Measurements from ENCODE around the gene GAPT.
A peak's percentile ranks its signal among the peaks of the same experiment; 100 is the strongest.

The GAPT gene

GRCh38 chr5:58491216-58491892 is at the start of gene GAPT:
Gene GAPT, plus strand, starts transcription at chr5:58491435. Its CDS starts 3,102 bp downstream, at chr5:58494537.
- DNase-seq (ENCODE audit: low spot score) = no peak

- DNase-seq (ENCODE audit: low spot score) = no peak
Measured at GRCh38 chr5:58444805-58445204, 46.4 kb upstream of the GAPT start.

DNA sequence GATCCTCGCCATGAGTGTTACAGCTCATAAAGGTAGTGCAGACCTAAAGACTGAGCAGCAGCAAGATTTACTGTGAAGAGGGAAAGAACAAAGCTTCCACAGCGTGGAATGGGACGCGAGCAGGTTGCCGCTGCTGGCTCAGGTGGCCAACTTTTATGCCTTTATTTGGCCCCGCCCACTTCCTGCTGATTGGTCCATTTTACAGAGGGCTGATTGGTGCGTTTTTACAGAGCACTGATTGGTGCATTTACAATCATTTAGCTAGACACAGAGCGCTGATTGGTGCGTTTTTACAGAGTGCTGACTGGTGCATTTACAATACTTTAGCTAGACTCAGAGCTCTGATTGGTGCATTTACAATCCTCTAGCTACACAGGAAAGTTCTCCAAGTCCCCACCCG is 45.2 kb upstream of the GAPT start:
- no peak for DNase-seq (ENCODE audit: low spot score)

DNA sequence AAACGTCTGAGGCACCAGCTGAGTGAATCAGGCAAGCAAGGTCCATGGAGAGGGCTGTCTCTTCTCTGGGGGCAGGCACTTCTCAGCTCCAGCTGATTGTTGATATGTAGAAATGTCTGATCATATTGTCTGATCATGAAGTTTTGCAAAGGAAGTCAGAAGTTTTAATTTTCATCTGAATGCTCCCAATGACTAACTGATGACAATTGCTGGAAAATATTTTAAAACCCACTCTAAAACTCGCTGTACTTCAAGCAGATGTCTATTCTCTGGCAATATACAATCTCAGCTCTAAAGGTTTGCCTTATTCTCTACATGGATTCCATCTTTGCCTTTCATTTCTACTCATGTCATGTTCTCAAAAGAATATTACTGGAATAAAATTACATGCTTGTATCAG is 44.0 kb upstream of the GAPT start:
- DNase-seq (ENCODE audit: low spot score) = no peak

DNA sequence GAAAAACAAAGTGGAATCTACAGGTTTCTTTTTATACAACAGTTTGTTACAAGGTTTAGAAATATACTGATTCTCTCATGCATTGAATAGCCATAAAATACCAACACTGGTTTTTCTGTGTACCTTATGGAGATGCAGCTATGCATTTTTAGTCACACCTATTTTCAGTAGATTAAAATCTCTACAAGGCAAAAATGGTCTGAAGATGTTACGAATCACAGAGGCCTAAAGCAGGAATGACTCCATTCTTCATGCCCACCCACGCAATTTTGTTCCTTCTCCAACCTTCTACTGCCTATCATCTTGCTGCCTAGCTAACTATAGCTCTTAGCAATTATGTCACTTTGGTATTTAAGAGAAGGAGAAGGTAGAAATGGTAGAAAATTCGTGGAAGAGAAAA is 41.2 kb upstream of the GAPT start:
- no peak for DNase-seq (ENCODE audit: low spot score)

GRCh38 chr5:58450811-58451629 is 40.2 kb upstream of the GAPT start:
- DNase-seq (ENCODE audit: low spot score) = no peak

GRCh38 chr5:58451732-58452565 is 39.3 kb upstream of the GAPT start:
- DNase-seq (ENCODE audit: low spot score) = no peak

- DNase-seq (ENCODE audit: low spot score) = no peak
Measured at GRCh38 chr5:58452566-58453258, 38.5 kb upstream of the GAPT start.

DNA sequence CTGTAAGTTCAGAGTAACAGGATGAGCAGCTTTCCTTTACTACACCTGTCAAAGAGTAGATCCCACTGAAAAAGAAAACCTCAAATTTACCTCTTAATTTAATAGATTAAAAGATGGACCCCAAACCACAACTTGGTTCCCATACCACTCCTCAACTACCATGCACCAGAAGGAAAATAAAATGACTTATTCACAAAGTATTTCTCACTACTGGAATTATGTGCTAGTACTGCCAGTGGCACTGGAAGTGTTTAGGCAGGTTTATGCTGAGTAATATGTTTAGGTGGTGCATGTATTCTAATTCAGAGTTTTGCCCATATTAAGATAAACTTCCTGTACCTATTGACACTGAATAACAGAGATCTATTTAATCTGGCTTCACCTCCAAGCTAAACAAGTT is 37.9 kb upstream of the GAPT start:
- no peak for DNase-seq (ENCODE audit: low spot score)

GRCh38 chr5:58454025-58454424 is 37.2 kb upstream of the GAPT start:
- no peak for DNase-seq (ENCODE audit: low spot score)

GRCh38 chr5:58455066-58455465 is 36.2 kb upstream of the GAPT start:
- DNase-seq (ENCODE audit: low spot score) = no peak

DNA sequence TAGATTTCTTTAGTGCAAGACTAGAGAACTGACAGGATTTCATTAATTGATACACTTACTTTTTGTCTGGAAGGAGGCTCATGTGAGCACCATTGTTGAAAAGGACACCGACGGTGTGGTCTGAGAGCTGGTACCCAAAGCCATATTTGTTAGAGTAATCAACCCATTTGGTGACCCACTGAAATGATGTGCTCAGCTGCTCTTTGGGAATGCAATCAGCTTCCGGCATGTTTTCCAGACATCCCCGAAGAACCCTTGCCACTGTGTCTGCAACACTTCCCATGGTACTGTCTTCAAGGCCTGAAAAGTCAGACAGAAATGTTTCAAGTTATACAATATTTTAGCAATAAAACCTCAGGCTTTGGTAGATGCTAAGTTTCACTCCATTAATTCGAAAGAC is 35.8 kb upstream of the GAPT start:
- no peak for DNase-seq (ENCODE audit: low spot score)

GRCh38 chr5:58456026-58456425 is 35.2 kb upstream of the GAPT start:
- no peak for DNase-seq (ENCODE audit: low spot score)

GRCh38 chr5:58456486-58456885 is 34.7 kb upstream of the GAPT start:
- DNase-seq (ENCODE audit: low spot score) = no peak

GRCh38 chr5:58457050-58457449 is 34.2 kb upstream of the GAPT start:
- no peak for DNase-seq (ENCODE audit: low spot score)

- DNase-seq (ENCODE audit: low spot score) = no peak
Measured at GRCh38 chr5:58458141-58458742, 33.0 kb upstream of the GAPT start.

DNA sequence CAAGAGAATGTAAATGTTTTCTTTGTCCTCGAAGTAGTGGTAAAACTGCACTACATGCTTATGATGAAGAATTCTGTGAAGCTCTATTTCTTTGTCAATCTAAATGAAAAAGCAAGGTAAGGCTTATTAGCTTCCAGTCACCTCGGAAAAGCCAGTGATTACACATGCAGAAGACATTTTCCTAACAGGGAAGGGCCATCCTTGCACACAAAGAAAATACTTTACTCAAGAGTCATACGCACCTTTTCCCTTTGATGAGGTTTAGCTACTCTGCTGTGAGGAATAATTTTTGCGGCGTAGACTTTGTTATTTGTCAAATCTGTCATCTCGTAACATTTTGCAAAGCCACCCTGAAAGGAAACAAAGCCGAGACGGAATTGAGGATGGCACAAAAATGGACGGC is 32.5 kb upstream of the GAPT start:
- DNase-seq (ENCODE audit: low spot score) = no peak

- no peak for DNase-seq (ENCODE audit: low spot score)
Measured at GRCh38 chr5:58459146-58460001, 31.9 kb upstream of the GAPT start.

DNA sequence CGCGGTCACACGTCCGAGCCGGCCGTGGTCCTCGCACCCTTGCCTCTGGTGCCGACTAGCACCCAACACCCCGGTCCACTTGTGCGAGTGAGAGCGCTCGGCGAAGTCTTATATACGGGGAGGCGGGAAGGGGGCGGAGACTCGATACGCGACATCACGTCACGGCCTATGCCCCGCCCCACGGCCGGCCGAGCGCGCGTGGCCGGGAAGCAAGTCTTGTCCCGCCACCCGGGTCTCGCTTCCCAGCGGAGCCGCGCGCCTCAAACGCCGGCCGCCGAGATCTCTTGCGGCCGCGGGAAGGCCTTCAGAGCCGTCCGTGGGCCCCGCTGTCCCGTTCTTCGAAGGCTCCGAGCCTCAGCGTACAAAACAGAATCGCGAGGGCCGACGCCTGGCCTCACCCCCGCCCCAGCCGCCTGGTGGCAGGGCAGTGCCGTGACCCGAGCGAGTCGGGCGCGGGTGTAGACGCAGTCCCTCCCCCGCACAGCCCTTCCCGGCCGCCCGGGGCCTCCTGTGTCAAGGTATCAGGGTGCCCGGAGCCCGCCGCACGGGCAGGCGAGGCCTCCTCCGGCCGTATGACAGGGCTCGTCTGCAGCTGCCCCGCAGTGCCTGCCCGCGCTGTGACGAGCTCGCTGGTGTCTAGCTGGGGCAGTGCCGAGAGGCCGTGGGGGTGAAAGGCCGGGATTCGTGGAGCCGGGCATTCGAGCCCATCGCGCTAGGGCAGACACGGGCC is 31.1 kb upstream of the GAPT start, which contains the start of gene PLK2:
TSS of gene PLK2 (minus strand) at position 85 of the 730 bp plus-strand sequence. CDS start 127 bp downstream, outside the sequence.
- DNase-seq (ENCODE audit: low spot score) = peak; percentile 69

All from activated CD4-positive, alpha-beta T cell treated with anti-CD3 and anti-CD28 coated beads, Interleukin-2, Interleukin-4, amounts not matched to agents 100 ng/mL and 50 ng/mL, durations not matched to agents 16 hours and 8 hours (primary cell).